ENCODE data around the gene PIGP.
A peak's percentile ranks its signal among the peaks of the same experiment; 100 is the strongest.
"Not testable (repeated sequence)": the region's sequence is repeated elsewhere in the genome, so short reads cannot be mapped to it uniquely, and the experiment has no call there.

Gene PIGP

GRCh38 chr21:37072988-37073416 lies at the start of gene PIGP, which contains the start of gene TTC3:
Gene PIGP, minus strand, starts transcription at chr21:37073071. Its CDS starts 556 bp downstream, at chr21:37072515.
Gene TTC3, plus strand, starts transcription at chr21:37073254. Its CDS starts 14,004 bp downstream, at chr21:37087258.
- peak; percentile 98 for DNase-seq

DNA sequence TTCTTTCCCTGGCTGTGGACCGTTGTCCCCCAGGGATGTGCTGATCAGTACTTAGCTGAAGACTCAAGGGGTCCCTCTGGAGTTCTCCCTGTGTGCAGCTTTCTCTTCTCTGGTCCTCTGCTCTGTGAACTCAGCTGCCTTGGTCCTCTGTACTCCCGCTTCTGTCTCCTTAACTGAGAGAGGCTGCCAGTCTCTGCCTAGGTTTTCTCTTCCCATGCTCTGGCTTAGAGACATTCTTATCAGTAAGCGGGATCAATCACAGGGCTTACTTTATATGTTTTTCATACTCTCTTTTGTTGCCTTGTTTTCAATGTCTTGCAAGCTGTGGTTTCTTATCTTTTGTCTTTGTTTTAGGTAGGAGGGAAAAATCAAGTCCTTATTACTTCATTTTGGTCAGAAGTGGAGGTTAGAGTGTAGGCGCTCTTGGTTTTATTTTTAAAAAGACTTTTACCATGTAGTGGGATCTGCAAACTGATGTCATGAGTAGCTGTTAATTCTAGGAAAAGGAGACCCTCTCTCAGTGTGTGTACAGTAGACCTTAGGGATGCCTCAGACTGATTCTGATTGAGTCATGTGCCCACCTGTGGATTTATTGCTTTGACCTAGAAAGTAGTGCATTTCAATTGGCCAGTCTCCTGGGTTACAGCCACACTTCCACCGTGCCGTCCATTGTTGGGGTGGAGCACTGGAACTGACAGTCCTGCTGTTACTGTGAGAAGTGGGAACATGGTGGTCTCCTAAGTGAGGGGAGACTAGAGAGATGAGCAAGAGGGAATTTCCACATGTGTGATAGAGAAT lies 46.7 kb upstream of the PIGP start:
- no peak for DNase-seq

GRCh38 chr21:37118187-37118826 lies 45.4 kb upstream of the PIGP start:
- no peak for DNase-seq

GRCh38 chr21:37117204-37117603 lies 44.3 kb upstream of the PIGP start:
- DNase-seq = no peak

DNA sequence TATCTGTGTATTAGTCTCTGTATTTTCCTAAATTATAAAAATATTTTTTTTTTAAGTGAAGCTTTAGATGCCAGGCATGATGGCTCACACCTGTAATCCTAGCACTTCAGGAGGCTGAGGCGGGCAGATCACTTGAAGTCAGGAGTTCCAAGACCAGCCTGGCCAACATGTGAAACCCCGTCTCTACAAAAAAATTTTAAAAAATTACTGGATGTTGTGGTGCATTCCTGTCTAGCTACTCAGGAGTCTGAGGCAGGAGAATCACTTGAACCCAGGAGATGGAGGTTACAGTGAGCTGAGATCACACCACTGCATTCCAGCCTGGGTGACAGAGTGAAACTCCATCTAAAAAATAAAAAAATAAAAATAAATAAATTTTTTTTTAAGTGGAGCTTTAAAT lies 43.6 kb upstream of the PIGP start:
- DNase-seq = not testable (repeated sequence)

DNA sequence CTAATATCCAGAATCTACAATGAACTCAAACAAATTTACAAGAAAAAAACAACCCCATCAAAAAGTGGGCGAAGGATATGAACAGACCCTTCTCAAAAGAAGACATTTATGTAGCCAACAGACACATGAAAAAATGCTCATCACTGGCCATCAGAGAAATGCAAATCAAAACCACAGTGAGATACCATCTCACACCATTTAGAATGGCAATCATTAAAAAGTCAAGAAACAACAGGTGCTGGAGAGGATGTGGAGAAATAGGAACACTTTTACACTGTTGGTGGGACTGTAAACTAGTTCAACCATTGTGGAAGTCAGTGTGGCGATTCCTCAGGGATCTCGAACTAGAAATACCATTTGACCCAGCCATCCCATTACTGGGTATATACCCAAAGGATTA lies 41.4 kb upstream of the PIGP start:
- not testable (repeated sequence) for DNase-seq

DNA sequence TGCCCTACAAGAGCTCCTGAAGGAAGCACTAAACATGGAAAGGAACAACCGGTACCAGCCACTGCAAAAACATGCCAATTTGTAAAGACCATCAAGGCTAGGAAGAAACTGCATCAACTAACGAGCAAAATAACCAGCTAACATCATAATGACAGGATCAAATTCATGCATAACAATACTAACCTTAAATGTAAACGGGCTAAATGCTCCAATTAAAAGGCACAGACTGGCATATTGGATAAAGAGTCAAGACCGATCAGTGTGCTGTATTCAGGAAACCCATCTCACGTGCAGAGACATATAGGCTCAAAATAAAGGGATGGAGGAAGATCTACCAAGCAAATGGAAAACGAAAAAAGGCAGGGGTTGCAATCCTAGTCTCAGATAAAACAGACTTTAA lies 38.2 kb upstream of the PIGP start:
- DNase-seq = not testable (repeated sequence)

DNA sequence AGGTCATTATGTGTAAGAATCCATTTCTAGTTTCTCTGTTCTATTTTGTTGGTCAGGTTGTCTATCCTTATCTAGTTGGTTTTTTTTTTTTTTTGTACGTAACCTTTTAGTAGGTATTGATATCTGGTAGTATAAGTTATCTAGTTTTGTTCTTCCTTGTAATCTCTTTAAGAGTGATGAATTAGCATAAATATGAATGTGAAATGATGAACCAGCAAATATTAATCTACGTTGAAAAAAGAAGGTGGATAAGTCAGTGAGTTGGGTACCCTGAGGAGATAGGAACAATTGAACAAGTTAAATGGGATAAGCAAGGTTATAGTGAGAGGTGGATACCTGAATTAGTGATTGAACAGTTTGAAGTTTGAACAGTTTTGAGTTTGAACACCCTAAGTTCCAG lies 34.1 kb upstream of the PIGP start:
- no peak for DNase-seq

DNA sequence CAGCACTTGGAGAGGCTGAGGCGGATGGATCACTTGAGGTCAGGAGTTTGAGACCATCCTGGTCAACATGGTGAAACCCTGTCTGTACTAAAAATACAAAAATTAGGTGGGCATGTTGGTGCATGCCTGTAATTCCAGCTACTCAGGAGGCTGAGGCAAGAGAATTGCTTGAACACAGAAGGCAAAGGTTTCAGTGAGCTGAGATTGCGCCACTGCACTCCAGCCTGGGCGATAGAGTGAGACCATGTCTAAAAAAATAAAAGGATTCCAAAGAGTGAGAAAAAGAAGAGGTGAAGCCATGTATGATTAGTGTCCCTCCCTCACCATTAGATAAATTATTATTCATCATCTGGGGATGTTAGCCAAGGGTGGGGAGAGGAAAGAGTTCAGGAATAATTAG lies 29.9 kb upstream of the PIGP start:
- DNase-seq = not testable (repeated sequence)

DNA sequence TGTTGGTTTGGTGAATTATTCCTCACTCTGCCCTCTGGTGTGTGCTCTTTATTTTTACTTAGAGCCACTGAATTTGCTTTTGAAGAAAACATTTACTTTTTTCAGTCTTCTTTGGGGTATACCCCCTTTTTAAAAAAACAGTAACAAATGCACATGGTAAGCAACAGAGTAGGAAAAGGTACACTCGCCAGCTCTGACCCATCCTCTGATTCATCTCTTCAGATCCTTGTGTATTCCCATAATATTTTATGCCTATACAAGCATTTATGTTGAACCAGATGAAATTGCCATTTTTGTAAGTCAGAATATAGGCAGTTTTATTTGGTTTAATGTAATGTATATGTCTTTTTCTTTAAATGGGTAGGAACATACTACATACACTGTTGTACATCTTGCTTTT lies 28.5 kb upstream of the PIGP start:
- DNase-seq = no peak

DNA sequence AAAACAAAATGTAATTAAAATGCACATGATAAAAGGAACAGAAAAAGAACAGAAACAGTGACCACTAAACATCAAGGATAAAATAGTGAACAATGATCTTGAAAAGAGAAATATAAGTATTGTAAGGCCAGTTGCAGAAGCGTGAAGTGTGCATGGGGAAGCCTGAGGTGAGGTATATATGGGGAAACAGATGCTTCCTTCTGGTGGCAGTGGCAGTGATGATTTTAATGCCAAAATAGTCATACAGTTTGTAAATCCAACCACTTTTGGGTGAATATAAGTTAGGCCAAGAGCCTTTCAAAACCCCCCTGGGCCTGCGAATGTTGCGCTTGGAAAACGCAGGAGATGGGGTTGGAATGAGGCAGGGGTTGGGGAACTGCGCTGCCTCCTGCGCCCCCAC lies 27.4 kb upstream of the PIGP start:
- no peak for DNase-seq

GRCh38 chr21:37098751-37099150 lies 25.9 kb upstream of the PIGP start:
- DNase-seq = no peak

GRCh38 chr21:37095821-37096220 lies 22.9 kb upstream of the PIGP start:
- no peak for DNase-seq

DNA sequence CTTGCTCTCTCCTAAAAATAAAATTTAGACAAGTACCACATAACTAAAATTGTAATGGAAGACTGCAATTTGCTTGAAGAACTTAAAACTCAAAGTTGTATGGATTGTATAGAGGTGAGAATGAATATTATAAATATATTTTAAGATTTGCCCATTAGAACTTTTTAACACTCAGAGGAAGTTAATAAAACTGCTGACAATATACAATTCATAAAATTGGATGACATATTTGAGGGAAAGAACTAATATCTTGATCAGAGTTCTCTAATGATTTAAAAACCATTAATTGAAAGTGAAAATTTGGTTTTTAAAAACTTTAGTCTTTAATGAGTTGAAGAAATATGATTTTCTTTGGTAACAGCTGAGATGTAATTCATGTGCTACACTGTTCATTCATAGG lies 21.1 kb upstream of the PIGP start:
- DNase-seq = no peak

DNA sequence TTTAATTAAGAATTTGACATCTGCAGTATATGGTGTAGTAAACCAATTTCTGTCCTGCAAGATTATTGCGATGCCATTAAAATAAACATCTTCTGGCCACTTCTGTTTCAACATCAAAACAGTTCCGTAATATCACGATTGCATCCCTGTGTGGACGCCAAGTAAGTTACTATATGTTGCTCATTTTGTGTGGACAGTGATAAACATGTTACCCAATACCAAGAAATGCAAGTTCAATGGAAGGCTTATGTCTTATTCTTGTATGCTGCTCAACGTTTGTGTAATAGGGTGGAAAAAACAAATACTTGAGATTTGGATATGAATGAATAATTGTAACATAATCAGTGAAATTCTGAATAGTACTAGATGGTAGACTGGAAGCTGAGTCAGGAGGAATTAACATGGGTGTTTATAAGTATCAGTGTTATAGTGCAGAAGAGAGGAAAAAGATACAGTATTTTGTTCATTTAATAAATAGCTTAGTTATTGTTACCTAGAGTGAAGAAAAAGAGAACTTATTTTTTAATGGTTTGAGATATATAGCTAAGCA lies 15.4 kb upstream of the PIGP start:
- DNase-seq = no peak

DNA sequence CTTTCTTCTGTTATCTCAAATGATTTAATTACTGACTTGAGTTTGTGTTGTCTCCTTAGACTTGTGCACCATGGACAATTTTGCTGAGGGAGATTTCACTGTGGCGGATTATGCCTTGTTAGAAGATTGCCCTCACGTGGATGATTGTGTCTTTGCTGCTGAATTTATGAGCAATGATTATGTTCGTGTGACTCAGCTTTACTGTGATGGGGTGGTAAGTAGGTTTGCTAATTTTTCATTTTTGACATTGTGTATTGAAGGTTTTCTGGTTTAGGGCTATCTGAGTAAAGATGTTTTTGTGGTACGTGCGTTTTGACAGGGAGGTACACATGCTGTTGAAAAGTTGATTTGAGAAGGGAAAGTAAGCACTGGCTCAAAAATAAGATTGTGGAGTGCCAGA lies 14.3 kb upstream of the PIGP start:
- no peak for DNase-seq

- DNase-seq = no peak
Measured at GRCh38 chr21:37085726-37086125, 12.9 kb upstream of the PIGP start.

DNA sequence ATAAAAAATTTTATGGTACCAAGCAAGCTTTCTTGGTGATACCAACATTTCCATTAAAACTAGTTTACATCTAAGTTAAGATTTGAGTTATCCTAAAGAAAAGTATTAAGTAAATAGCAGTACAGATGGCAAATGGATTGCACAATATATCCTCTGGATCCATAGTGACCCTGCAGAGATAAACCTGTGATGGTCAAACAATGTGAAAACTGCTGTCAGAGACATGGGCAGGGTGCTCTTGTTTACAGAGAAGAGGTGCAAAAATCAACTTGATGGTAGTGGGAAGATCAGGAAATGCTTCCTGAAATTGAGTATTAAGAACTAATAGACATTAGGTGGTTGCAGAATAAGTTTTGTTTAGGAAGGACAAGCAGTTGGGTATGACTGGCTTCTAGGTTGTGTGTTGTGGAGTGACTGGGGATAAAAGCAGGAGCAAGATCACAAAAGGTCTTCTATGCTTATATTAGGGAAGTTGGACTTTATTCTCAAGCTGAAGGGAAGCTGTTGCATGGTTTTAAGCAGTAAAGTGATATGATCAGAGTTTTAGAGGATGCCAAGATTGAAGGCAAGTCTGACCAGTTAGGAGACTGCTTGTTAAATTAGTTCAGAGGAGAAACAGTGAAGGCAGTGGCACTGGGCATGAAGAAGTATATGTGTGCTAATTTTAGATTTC lies 10.1 kb upstream of the PIGP start:
- DNase-seq = no peak

DNA sequence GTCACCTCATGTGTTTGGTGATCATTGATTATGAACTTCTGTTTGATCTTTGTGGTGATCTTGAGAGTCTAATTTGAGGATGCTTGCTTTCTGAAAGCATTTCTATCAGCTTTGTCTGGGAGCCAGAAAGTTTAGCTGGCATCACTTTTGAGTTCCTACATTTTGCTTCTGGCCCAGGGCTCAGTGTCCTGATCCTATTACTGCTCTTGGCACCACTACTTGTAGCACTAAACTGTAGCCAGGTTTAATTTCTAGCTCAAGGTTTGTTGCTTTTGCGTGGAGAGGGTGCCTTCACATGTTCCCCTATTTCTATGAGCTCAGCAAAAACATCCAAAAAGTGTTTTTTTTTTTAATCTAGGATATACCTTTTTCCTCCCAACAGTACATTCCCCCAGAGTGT lies 9.5 kb upstream of the PIGP start:
- DNase-seq = no peak

DNA sequence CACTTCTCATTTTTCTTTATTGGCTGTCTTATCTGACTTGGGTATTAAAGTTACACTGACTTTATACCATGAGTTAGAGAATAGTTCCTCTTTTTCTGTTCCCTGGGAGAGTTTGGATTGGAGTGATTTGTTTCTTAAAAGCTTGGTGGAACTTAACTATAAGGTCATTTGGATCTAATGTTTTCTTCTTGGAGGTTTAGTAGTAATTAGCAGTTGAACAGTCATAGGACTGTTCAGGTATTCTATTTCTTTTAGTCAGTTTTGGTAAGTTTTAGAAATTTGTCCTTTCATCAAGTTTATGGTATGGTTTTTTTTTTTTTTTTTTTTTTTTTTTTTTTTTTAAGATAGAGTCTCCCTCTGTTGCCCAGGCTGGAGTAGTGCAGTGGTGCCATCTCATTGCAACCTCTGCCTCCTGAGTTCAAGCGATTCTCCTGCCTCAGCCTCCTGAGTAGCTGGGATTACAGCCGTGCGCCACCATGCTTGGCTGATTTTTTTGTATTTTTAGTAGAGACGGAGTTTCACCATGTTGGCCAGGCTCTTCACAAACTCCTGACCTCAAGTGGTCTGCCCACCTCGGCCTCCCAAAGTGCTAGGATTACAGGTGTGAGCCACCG lies 6.4 kb upstream of the PIGP start:
- DNase-seq = no peak

GRCh38 chr21:37077403-37077802 lies 4.5 kb upstream of the PIGP start:
- no peak for DNase-seq

DNA sequence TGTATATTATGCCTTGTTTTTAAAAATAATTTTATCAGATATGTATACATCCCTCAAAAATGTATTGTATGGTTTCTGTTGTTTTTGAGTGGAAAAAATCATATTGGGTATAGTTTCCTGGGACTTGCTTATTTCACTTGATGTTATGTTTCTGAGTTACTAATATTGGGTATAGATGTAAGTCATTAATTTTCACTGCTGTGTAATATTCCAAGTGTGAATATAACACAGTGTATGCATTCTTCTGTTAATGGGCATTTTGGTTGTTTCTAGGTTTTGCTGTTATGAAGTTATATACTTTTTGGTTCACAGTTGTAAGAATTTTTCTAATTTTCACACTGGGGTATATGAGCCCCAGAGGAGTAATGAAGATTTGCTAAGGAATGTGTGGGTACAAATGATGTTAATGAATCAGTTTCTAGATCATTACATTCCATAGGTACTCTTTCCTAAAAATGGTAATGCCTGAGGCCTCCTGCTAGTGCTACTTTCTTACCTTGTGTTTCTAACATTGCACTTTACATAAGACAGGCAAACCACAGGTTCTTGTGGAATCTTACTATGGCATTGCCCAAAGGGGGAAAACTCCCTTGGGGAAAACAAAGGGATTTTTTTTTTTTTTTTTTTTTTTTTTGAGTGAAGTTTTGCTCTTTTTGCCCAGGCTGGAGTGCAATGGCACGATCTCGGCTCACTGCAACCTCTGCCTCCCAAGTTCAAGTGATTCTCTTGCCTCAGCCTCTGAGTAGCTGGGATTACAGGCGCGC lies 3.4 kb upstream of the PIGP start:
- DNase-seq = no peak
